ENCODE results near the gene TRIM9. TPM values are rescaled to one million over a fixed set of nuclear protein-coding genes. Genes with fewer than 3 reads are reported as not detected.

TRIM9 gene
- polyA plus RNA-seq, 12 donors, result 0.77 to 4.7 (median 2.4) TPM; not detected in 2

DNA sequence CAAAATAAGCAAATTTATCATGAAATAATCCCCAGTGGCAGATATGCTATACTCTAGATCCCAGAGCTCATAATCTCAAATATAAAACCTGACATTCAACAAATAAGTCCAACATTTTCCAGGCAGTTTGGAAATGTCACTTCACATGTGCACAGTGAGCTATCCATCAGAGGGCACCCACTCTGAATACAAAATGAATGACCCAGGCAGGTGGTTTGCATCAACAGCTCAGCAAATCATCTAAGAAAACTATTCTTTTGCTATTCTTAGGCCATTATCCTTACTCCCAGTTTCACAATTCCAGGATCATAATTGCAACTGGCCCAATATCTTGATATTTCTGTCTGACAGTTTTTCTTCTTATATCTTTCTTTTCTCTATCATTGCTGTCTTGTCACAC, 38.5 kb downstream of the TRIM9 start:
- no peak for DNase-seq

DNA sequence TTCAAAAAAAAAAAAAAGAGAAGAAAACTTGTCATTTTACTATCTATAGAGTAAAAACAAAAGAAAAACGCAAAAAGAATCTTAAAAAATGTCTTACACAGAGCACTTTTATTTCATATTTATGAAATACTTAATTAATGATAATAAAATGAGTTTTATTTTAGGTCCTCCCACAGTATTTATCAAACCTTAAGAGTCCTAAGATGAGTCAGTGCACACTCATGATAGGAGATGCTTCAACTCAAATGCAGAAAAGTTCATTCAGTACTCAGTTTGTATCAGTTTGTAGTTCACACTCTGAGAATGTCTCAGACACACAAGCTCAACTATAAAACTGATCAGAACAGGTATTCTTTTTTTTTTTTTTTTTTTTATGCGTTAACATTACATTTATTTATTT, 41.7 kb downstream of the TRIM9 start:
- DNase-seq, result no peak

GRCh38 chr14:51044961-51045360, 49.9 kb downstream of the TRIM9 start:
- DNase-seq, result no peak

DNA sequence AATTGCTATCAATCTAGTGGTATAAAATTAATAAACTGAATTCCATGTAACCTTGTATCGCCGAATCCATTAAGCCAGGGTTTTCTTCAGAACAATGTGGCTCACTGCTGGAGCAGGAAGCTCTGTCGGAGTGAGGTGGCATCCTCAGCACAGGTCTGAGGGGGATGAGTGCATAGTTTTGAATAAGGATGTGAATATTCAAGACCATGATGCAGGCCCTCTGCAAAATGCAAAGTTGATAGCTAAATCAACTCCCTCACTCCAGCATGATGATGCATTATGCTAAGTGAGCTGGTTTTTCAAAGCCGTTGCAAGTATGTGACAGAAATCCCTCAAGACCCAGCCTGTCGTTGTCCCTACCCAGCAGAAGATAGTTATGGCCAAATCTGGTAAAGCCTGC, 53.0 kb downstream of the TRIM9 start:
- no peak for DNase-seq

GRCh38 chr14:51041108-51041531, 53.8 kb downstream of the TRIM9 start:
- no peak for DNase-seq

DNA sequence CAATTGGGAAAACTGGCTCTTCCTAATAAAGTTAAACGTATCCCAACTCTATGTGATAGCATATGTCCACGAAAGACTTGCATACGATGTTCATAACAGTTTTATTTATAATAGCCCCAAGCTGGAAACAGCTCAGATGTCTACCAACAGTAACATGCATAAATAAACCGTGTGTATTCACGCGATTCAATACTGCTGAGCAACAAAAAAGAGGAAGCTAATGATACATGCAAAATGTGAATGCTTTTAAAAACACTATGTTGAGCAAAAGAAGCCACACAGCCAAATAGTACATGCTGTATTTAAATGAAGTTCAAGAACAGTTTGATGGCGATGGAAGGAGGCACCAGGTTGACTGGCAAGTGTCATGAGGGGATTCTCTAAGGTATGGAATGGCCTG, 55.7 kb downstream of the TRIM9 start:
- no peak for DNase-seq

- DNase-seq, result no peak
These were observed 59.2 kb downstream of the TRIM9 start for GRCh38 chr14:51035611-51036192.

- DNase-seq, result no peak
These were observed 65.8 kb downstream of the TRIM9 start for GRCh38 chr14:51028851-51029754.

DNA sequence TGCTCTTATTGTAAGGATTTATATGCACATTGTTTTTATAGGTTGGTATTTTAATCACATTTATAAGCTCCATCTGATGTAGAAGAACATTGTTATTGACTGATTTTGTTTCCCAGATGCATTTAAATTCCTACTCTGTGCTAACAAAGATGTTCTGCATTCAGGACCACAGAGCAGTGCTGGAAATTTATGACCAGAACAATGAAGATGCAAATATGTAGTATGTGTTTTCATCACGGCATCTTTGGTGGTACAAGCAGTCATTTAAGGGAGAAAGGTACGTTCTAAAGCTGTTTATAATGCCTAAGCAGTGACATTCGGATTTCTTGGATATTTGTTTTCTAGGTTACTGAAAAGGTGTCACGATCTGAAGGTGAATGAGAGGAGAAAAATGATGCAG, 66.5 kb downstream of the TRIM9 start:
- no peak for DNase-seq

DNA sequence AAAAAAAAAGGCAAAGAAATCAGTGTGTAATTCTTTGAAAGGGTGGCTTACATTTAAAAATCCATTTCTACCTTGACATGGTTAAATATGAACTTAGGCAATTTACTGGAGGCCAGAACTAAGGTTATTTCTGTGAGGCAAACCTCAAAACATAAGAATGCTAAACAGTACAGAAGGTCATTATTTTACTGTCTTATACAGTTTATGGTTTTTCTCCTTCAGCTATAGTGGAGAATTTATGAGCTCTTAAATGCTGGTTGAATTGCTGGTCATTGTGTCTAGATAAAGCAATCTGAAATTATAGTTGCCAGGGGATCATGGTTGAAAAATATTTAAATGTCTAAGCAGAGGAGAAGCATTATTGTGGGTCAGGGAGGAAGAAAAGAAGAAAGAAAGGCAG, 70.5 kb downstream of the TRIM9 start:
- no peak for DNase-seq

- DNase-seq, result no peak
These were observed 70.9 kb downstream of the TRIM9 start for GRCh38 chr14:51023964-51024363.

DNA sequence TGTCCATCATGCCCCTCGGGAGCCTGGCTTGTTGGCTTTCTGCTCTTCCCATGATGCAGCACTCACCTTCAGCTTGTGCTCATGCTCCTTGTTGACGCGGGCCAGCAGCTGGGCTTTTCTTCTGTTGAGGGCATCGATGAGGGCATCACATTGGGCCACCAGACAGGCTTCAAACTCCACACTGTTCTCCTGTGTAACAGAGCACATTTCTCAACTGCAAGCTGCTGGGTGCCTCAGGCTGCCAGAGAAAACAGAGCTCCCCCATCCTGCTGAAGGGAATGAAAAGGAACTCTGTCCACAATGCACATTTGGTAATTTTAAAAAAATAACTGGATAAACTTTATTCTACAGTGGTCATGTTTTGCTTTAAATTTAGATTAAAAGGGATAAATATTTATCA, 72.1 kb downstream of the TRIM9 start:
- no peak for DNase-seq

- DNase-seq, result no peak
These were observed 74.7 kb downstream of the TRIM9 start for GRCh38 chr14:51020024-51020710.

- DNase-seq, result no peak
These were observed 75.8 kb downstream of the TRIM9 start for GRCh38 chr14:51019089-51019488.

DNA sequence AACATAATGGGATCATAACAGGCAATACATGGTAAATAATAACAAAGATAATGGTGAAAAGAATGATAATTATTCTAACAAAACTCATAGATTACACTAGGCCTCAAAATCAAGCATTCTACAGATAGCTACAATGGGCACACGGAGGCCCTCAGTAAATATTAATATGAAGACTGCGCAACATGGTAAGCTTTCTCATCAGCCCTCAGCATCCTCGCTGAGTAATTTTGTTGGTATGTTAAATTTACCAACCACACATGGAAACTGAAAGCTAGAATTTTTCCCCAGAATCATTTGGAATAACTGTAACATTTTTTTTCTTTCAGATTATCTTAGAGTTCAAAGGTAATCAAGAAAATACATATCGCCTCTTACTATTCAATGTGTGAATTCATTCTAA, 76.4 kb downstream of the TRIM9 start:
- no peak for DNase-seq

- no peak for DNase-seq
These were observed 80.3 kb downstream of the TRIM9 start for GRCh38 chr14:51014625-51015024.

GRCh38 chr14:51014086-51014485, 80.8 kb downstream of the TRIM9 start:
- DNase-seq, result peak; percentile 73

- DNase-seq, result no peak
These were observed 82.8 kb downstream of the TRIM9 start for GRCh38 chr14:51012055-51012454.

DNA sequence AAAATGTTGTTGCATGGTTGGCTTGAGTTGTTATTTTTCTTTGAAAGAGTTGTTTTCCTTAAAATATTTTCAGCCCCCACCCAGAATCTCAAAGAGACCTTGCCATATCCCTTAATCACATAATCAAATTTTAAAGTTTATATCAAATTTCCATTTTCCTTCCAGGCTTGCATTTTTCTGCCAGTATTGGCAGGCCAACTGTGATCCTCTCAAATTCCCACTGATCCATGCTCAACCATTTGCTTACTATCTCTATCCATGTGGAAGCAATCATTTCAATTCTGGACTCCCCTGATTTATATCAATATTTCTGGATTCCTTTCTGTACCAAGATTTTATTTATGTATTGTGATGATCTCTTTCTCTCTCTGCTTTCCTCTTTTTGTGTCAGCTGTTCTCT, 86.5 kb downstream of the TRIM9 start:
- no peak for DNase-seq

GRCh38 chr14:51006781-51007211, 88.1 kb downstream of the TRIM9 start:
- DNase-seq, result no peak

DNA sequence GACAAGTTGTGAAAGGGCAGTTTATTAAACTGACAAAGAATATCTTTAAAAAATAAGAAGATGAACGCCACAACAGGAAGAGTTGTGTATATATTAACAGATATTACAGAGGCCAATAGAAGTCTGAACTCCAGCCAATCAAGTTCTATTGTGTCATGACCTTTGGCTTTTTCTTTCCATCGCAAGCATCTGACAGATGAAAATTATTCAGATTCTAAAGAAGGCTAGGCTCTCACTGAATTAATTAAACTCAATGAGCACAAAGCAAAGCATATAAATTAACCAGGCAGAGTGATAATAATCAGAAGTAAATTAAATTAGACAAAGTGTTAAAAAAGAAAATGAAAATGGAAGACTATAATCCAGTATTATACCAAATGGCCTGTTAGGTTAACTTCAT, 88.6 kb downstream of the TRIM9 start:
- DNase-seq, result no peak

GRCh38 chr14:51004801-51005526, 89.9 kb downstream of the TRIM9 start:
- no peak for DNase-seq
